T-cell (primary cell): Measurements from ENCODE around the gene GLCCI1. TPM values are rescaled to one million over a fixed set of nuclear protein-coding genes. Genes with fewer than 3 reads are reported as not detected.
A peak's percentile ranks its signal among the peaks of the same experiment; 100 is the strongest.

Experiments
- ATAC-seq, 4 experiments: fragments of 200-7000 bp in 3 of 4; fragments of 150-1000 bp in 1 of 4; cut with Tn5 transposase; replicated peaks in 1 of 4; 1 replicate in 3 of 4; 2 replicates in 1 of 4; pipeline ENCODE4 v1.10.0; 2021; ENCODE audit warnings: moderate library complexity in 3 of 4, mild to moderate bottlenecking in 2 of 4, moderate number of reproducible peaks in 1 of 4
- CTCF ChIA-PET, 2 donors: fragments of 300-600 bp; sonication (Branson Sonifier 250); formaldehyde crosslinking; loops; one replicate each; lab custom pipeline; 2022; ENCODE audit warnings: antibody characterized with exemption in 2 of 2; lab: Charles Lee
- POLR2A ChIA-PET, 2 donors: fragments of 300-600 bp; sonication (Branson Sonifier 250); formaldehyde crosslinking; loops; one replicate each; lab custom pipeline; 2022; ENCODE audit warnings: antibody characterized with exemption in 2 of 2; lab: Charles Lee
- DNase-seq, 35 experiments: peaks; one replicate each; pipeline versions ENCODE4 v3.0.0 to v3.0.0-alpha.2; 2013 to 2023
- H3K27ac ChIP-seq: one replicate; pipeline ENCODE4 v1.5.1; 2013; ENCODE audit warnings: low read length
- H3K27me3 ChIP-seq, 2 experiments: replicated peaks in 1 of 2; 1 replicate in 1 of 2; 2 replicates in 1 of 2; pipeline versions ENCODE4 v1.6.1 to v1.7.0; 2013; ENCODE audit warnings: low read length in 1 of 2, mixed read lengths in 1 of 2; ENCODE audit not compliant: control insufficient read depth in 2 of 2, insufficient read depth in 2 of 2; ENCODE audit errors: extremely low read depth in 1 of 2
- H3K36me3 ChIP-seq, 2 donors: 1 replicate in 1 of 2; 2 replicates in 1 of 2; pipeline versions ENCODE4 v1.6.1 to v1.7.0; 2013; ENCODE audit warnings: low read length in 1 of 2; ENCODE audit not compliant: control insufficient read depth in 2 of 2, insufficient read depth in 1 of 2; ENCODE audit errors: extremely low read depth in 1 of 2
- H3K4me1 ChIP-seq, 2 experiments: 1 replicate in 1 of 2; 2 replicates in 1 of 2; pipeline versions ENCODE4 v1.6.1 to v1.7.0; 2013; ENCODE audit warnings: low read length in 2 of 2, mixed read lengths in 1 of 2; ENCODE audit not compliant: insufficient read depth in 2 of 2, control insufficient read depth in 1 of 2; ENCODE audit errors: extremely low read depth in 1 of 2
- H3K4me3 ChIP-seq, 2 donors: 1 replicate in 1 of 2; 2 replicates in 1 of 2; pipeline versions ENCODE4 v1.5.1 to v1.7.0; 2013; ENCODE audit warnings: mild to moderate bottlenecking in 2 of 2, low read length in 1 of 2, moderate library complexity in 1 of 2; ENCODE audit not compliant: control insufficient read depth in 1 of 2; ENCODE audit errors: extremely low read depth in 1 of 2
- H3K9me3 ChIP-seq: 2 replicates; pipeline ENCODE4 v1.7.0; 2013
- H3K27ac Mint-ChIP-seq, 2 donors: one replicate each; pipeline ENCODE4 v1.8.0; 2020 to 2021; ENCODE audit warnings: mild to moderate bottlenecking in 2 of 2, mixed read lengths in 2 of 2
- H3K27me3 Mint-ChIP-seq, 2 donors: one replicate each; pipeline ENCODE4 v1.8.0; 2021 to 2022; ENCODE audit warnings: mixed read lengths in 2 of 2
- H3K36me3 Mint-ChIP-seq: one replicate; pipeline ENCODE4 v1.8.0; 2021; ENCODE audit warnings: mixed read lengths
- H3K4me1 Mint-ChIP-seq, 3 donors: one replicate each; pipeline ENCODE4 v1.8.0; 2020 to 2022; ENCODE audit warnings: mixed read lengths in 3 of 3, mild to moderate bottlenecking in 1 of 3
- H3K4me3 Mint-ChIP-seq, 3 donors: one replicate each; pipeline ENCODE4 v1.8.0; 2020 to 2022; ENCODE audit warnings: mild to moderate bottlenecking in 3 of 3, mixed read lengths in 3 of 3, moderate library complexity in 3 of 3
- H3K9me3 Mint-ChIP-seq, 3 donors: one replicate each; pipeline ENCODE4 v1.8.0; 2020 to 2022; ENCODE audit warnings: mixed read lengths in 3 of 3
- WGBS: methylation state at CpG from one replicate; pipeline ENCODE4 v1.1.5; 2013; ENCODE audit warnings: missing lambda C conversion rate; ENCODE audit not compliant: insufficient coverage; 5-methylcytosine and 5-hydroxymethylcytosine counted together
- total RNA-seq, 35 experiments: library from RNA in 6 of 35; stranded (reverse) in 6 of 35; fragments of 120-200 nt in 1 of 35; gene quantifications; one replicate each; pipeline versions ENCODE4 v1.2.1 to v1.2.4 and lab custom pipeline; 2013 to 2026

The GLCCI1 gene
- total RNA-seq, 5 donors from 2014 or later (not counting 1 experiment from before 2014, with no cell fraction given), result 30.6 to 51.5 (median 38.0) TPM

GRCh38 chr7:7934945-7935344 is 33.7 kb upstream of the GLCCI1 start:
- H3K9me3 ChIP-seq, result no peaks in the 10 kb centered on the region
- DNase-seq, result no peak
- POLR2A ChIA-PET, result no interaction called here
- no peak overlapping the region for H3K4me3 ChIP-seq
- Mint-ChIP-seq H3K36me3 (no peaks in the 10 kb centered on the region), H3K27me3 (no peaks in the 10 kb centered on the region), H3K4me1 (peaks cover 8 to 15% (median 10%) of the 10 kb centered on the region in 3 donors), H3K27ac (no peak overlapping the region), H3K4me3 (no peak overlapping the region), H3K9me3 (no peaks in the 10 kb centered on the region)
- H3K27ac ChIP-seq, result no peak overlapping the region
- WGBS, result 100% methylated on average over 3 of the region's 4 CpGs
- no peaks in the 10 kb centered on the region for H3K36me3 ChIP-seq
- peaks cover 0 to 5% of the 10 kb centered on the region in 2 experiments for H3K4me1 ChIP-seq
- ATAC-seq, result no peak
- CTCF ChIA-PET, result no interaction called here
- no peaks in the 10 kb centered on the region for H3K27me3 ChIP-seq

GRCh38 chr7:7938471-7938870 is 30.1 kb upstream of the GLCCI1 start:
- Histone ChIP-seq H3K27ac (no peak overlapping the region), H3K9me3 (no peaks in the 10 kb centered on the region), H3K36me3 (no peaks in the 10 kb centered on the region), H3K27me3 (no peaks in the 10 kb centered on the region), H3K4me3 (no peak overlapping the region), H3K4me1 (peaks cover 0 to 12% of the 10 kb centered on the region in 2 experiments)
- no CpG with 5 or more reads among the region's 6 CpGs for WGBS
- H3K36me3 Mint-ChIP-seq, result no peaks in the 10 kb centered on the region
- H3K9me3 Mint-ChIP-seq, result no peaks in the 10 kb centered on the region
- H3K27me3 Mint-ChIP-seq, result no peaks in the 10 kb centered on the region
- POLR2A ChIA-PET, result no interaction called here
- H3K4me3 Mint-ChIP-seq, result no peak overlapping the region
- H3K27ac Mint-ChIP-seq, result no peak overlapping the region
- DNase-seq, result no peak
- peaks cover 12 to 20% (median 17%) of the 10 kb centered on the region in 3 donors for H3K4me1 Mint-ChIP-seq
- ATAC-seq, result peak in 1 of 4 experiments; percentile 24
- CTCF ChIA-PET, result no interaction called here

GRCh38 chr7:7943951-7944350 is 24.6 kb upstream of the GLCCI1 start:
- Histone ChIP-seq H3K9me3 (no peaks in the 10 kb centered on the region), H3K36me3 (no peaks in the 10 kb centered on the region), H3K4me3 (peak overlapping the region in 1 of 2 donors; percentile 29), H3K4me1 (peaks cover 7 to 25% of the 10 kb centered on the region in 2 experiments), H3K27me3 (no peaks in the 10 kb centered on the region), H3K27ac (peak overlapping the region; percentile 84)
- no peak for DNase-seq
- ChIA-PET POLR2A (interaction anchor here in 1 of 2 donors (2.0 kb wide), 1 partner anchor 24 kb away, joined by 8 read pairs; the partner anchor contains the start of gene GLCCI1), CTCF (interaction anchor here in 1 of 2 donors (0.8 to 1.2 kb wide), 2 partner anchors 24 to 26 kb away, joined by 3 to 7 read pairs; no protein-coding TSS in a partner anchor)
- WGBS, result no CpG with 5 or more reads among the region's 1 CpG
- H3K4me1 Mint-ChIP-seq, result peaks cover 19 to 36% (median 26%) of the 10 kb centered on the region in 3 donors
- peak overlapping the region; percentile 86 to 93 for H3K27ac Mint-ChIP-seq
- H3K36me3 Mint-ChIP-seq, result peaks cover 3% of the 10 kb centered on the region
- no peaks in the 10 kb centered on the region for H3K9me3 Mint-ChIP-seq
- H3K4me3 Mint-ChIP-seq, result peak overlapping the region; percentile 59 to 70 (median 68)
- ATAC-seq, result no peak
- H3K27me3 Mint-ChIP-seq, result no peaks in the 10 kb centered on the region

- no peaks in the 10 kb centered on the region for H3K36me3 ChIP-seq
- ChIA-PET POLR2A (interaction anchor here in 1 of 2 donors (0.8 to 2.0 kb wide), 2 partner anchors 23 to 181 kb away, joined by 3 to 8 read pairs; partner anchors contain the start of gene GLCCI1), CTCF (interaction anchor here (0.6 to 1.2 kb wide), 4 partner anchors 25 to 243 kb away, joined by 3 to 7 read pairs (median 4); no protein-coding TSS in a partner anchor)
- peaks cover 7 to 25% of the 10 kb centered on the region in 2 experiments for H3K4me1 ChIP-seq
- H3K27ac Mint-ChIP-seq, result peak overlapping the region; percentile 86 to 93
- peak overlapping the region; percentile 59 to 70 (median 68) for H3K4me3 Mint-ChIP-seq
- peak overlapping the region; percentile 29 to 32 for H3K4me3 ChIP-seq
- peak; percentile 14 to 74 (median 41) for DNase-seq
- peak; percentile 94 to 97 (median 94) for ATAC-seq
- peak overlapping the region; percentile 84 for H3K27ac ChIP-seq
- no peaks in the 10 kb centered on the region for H3K27me3 Mint-ChIP-seq
- H3K9me3 Mint-ChIP-seq, result no peaks in the 10 kb centered on the region
- peaks cover 4% of the 10 kb centered on the region for H3K36me3 Mint-ChIP-seq
- no peaks in the 10 kb centered on the region for H3K9me3 ChIP-seq
- WGBS, result 0% methylated on average over 5 of the region's 7 CpGs
- H3K4me1 Mint-ChIP-seq, result peaks cover 19 to 36% (median 26%) of the 10 kb centered on the region in 3 donors
- no peaks in the 10 kb centered on the region for H3K27me3 ChIP-seq
Measured at GRCh38 chr7:7944619-7945282, 23.8 kb upstream of the GLCCI1 start.

GRCh38 chr7:7946486-7946885 is 22.1 kb upstream of the GLCCI1 start:
- Histone ChIP-seq H3K4me1 (peaks cover 7 to 25% of the 10 kb centered on the region in 2 experiments), H3K9me3 (no peaks in the 10 kb centered on the region), H3K4me3 (no peak overlapping the region), H3K36me3 (no peaks in the 10 kb centered on the region), H3K27ac (no peak overlapping the region), H3K27me3 (no peaks in the 10 kb centered on the region)
- DNase-seq, result no peak
- ChIA-PET POLR2A (no interaction called here), CTCF (interaction anchor here in 1 of 2 donors (1.1 kb wide), 1 partner anchor 21 kb away, joined by 3 read pairs; no protein-coding TSS in a partner anchor)
- Mint-ChIP-seq H3K9me3 (peaks cover 3 to 5% (median 3%) of the 10 kb centered on the region in 3 donors), H3K27ac (no peak overlapping the region), H3K4me3 (no peak overlapping the region), H3K4me1 (peaks cover 19 to 36% (median 26%) of the 10 kb centered on the region in 3 donors), H3K36me3 (peaks cover 10% of the 10 kb centered on the region), H3K27me3 (no peaks in the 10 kb centered on the region)
- no peak for ATAC-seq
- WGBS, result no CpG with 5 or more reads among the region's 3 CpGs

GRCh38 chr7:7948232-7948631 is 20.4 kb upstream of the GLCCI1 start:
- H3K36me3 ChIP-seq, result no peaks in the 10 kb centered on the region
- H3K27ac Mint-ChIP-seq, result no peak overlapping the region
- H3K4me3 Mint-ChIP-seq, result no peak overlapping the region
- peaks cover 3 to 5% (median 3%) of the 10 kb centered on the region in 3 donors for H3K9me3 Mint-ChIP-seq
- H3K4me1 ChIP-seq, result peaks cover 7 to 18% of the 10 kb centered on the region in 2 experiments
- H3K27ac ChIP-seq, result no peak overlapping the region
- no peaks in the 10 kb centered on the region for H3K9me3 ChIP-seq
- peaks cover 19 to 27% (median 23%) of the 10 kb centered on the region in 3 donors for H3K4me1 Mint-ChIP-seq
- H3K4me3 ChIP-seq, result no peak overlapping the region
- no peaks in the 10 kb centered on the region for H3K27me3 ChIP-seq
- no peak for ATAC-seq
- POLR2A ChIA-PET, result interaction anchor here in 1 of 2 donors (0.6 kb wide), 1 partner anchor 41 kb away, joined by 3 read pairs; no protein-coding TSS in a partner anchor
- CTCF ChIA-PET, result no interaction called here
- H3K36me3 Mint-ChIP-seq, result peaks cover 21% of the 10 kb centered on the region
- DNase-seq, result no peak
- no peaks in the 10 kb centered on the region for H3K27me3 Mint-ChIP-seq
- WGBS, result no CpG with 5 or more reads among the region's 4 CpGs
